Mesenteric fat pad (tissue), 1 donor: ENCODE data around the gene ZNF548. TPM values are rescaled to one million over a fixed set of nuclear protein-coding genes. Genes with fewer than 3 reads are reported as not detected.

ENCODE experiments used
- total RNA-seq: library from RNA; stranded (reverse); fragmentation: NEBNext Ultra II Directional; extraction: Animal tissue kit (Norgen Biotek cat#: 25700); gene quantifications from one replicate; pipeline ENCODE4 v1.2.1, GENCODE V29; 2021
- donor health status: DM: yes; HTN: yes; CAD: no.

ZNF548 gene
- total RNA-seq, 1 donor from 2014 or later, result 13.9 TPM

Other genes with a start within 250 kb of the ZNF548 start
- gene ZIM3, start 244.7 kb upstream of the ZNF548 start, total RNA-seq, result not detected
- not detected for gene DUXA, start 222.4 kb upstream of the ZNF548 start, total RNA-seq
- 33.4 TPM for gene ZNF264, start 198.4 kb upstream of the ZNF548 start, total RNA-seq
- gene AURKC, start 158.8 kb upstream of the ZNF548 start, total RNA-seq, result 2.0 TPM
- 16.3 TPM for gene ZNF805, start 149.2 kb upstream of the ZNF548 start, total RNA-seq
- gene ZNF460, start 109.4 kb upstream of the ZNF548 start, total RNA-seq, result 50.3 TPM
- gene ZNF543, start 69.4 kb upstream of the ZNF548 start, total RNA-seq, result 5.3 TPM
- 7.4 TPM for gene ZNF304, start 38.6 kb upstream of the ZNF548 start, total RNA-seq
- 10.3 TPM for gene TRAPPC2B, start 26.3 kb upstream of the ZNF548 start, total RNA-seq
- 2.2 TPM for gene ZNF547, start 26.3 kb upstream of the ZNF548 start, total RNA-seq
- gene ZNF17, start 21.3 kb downstream of the ZNF548 start, total RNA-seq, result 8.6 TPM
- 12.1 TPM for gene ZNF749, start 45.5 kb downstream of the ZNF548 start, total RNA-seq
- 0.64 TPM for gene VN1R1, start 67.3 kb downstream of the ZNF548 start, total RNA-seq
- 7.6 TPM for gene ZNF772, start 87.7 kb downstream of the ZNF548 start, total RNA-seq
- gene ZNF419, start 97.9 kb downstream of the ZNF548 start, total RNA-seq, result 7.8 TPM
- gene ZNF773, start 110.1 kb downstream of the ZNF548 start, total RNA-seq, result 7.0 TPM
- gene ZNF549, start 137.5 kb downstream of the ZNF548 start, total RNA-seq, result 4.7 TPM
- 9.3 TPM for gene ZNF550, start 170.0 kb downstream of the ZNF548 start, total RNA-seq
- 4.5 TPM for gene ZNF416, start 189.1 kb downstream of the ZNF548 start, total RNA-seq
- gene ZIK1, start 194.3 kb downstream of the ZNF548 start, total RNA-seq, result 2.4 TPM
- 3.0 TPM for gene ZNF530, start 210.0 kb downstream of the ZNF548 start, total RNA-seq
- gene ZNF134, start 224.4 kb downstream of the ZNF548 start, total RNA-seq, result 10.2 TPM
- gene ZNF211, start 243.3 kb downstream of the ZNF548 start, total RNA-seq, result 6.8 TPM